Kidney glomerular epithelial cell (primary cell): ENCODE data around the gene APOL3.
"Not testable (repeated sequence)": the region's sequence is repeated elsewhere in the genome, so short reads cannot be mapped to it uniquely, and the experiment has no call there.

Source experiments
- DNase-seq: peaks from one replicate; lab custom pipeline; 2025; lab: John Stamatoyannopoulos, UW

The APOL3 gene

GRCh38 chr22:36193171-36193570, 32.6 kb upstream of the APOL3 start:
- no peak for DNase-seq

- DNase-seq: no peak
Measured at GRCh38 chr22:36192542-36192941, 32.0 kb upstream of the APOL3 start.

- DNase-seq: no peak
Measured at GRCh38 chr22:36191106-36191836, 30.7 kb upstream of the APOL3 start.

GRCh38 chr22:36187862-36188261, 27.3 kb upstream of the APOL3 start:
- DNase-seq: not testable (repeated sequence)

GRCh38 chr22:36185828-36186624, 25.5 kb upstream of the APOL3 start:
- no peak for DNase-seq

- DNase-seq: no peak
Measured at GRCh38 chr22:36184433-36185025, 24.0 kb upstream of the APOL3 start.

- no peak for DNase-seq
Measured at GRCh38 chr22:36183446-36183845, 22.9 kb upstream of the APOL3 start.

GRCh38 chr22:36182857-36183256, 22.3 kb upstream of the APOL3 start:
- no peak for DNase-seq

GRCh38 chr22:36182056-36182455, 21.5 kb upstream of the APOL3 start:
- DNase-seq: no peak

- no peak for DNase-seq
Measured at GRCh38 chr22:36180928-36181327, 20.4 kb upstream of the APOL3 start.

GRCh38 chr22:36180038-36180880, 19.7 kb upstream of the APOL3 start:
- peak; percentile 54 for DNase-seq

- DNase-seq: no peak
Measured at GRCh38 chr22:36177160-36177559, 16.6 kb upstream of the APOL3 start.

GRCh38 chr22:36175892-36176291, 15.3 kb upstream of the APOL3 start:
- DNase-seq: no peak

- DNase-seq: no peak
Measured at GRCh38 chr22:36171941-36172340, 11.4 kb upstream of the APOL3 start.

- no peak for DNase-seq
Measured at GRCh38 chr22:36166518-36167220, 6.1 kb upstream of the APOL3 start.

GRCh38 chr22:36166086-36166485, 5.5 kb upstream of the APOL3 start:
- DNase-seq: no peak

GRCh38 chr22:36165141-36165540, 4.6 kb upstream of the APOL3 start:
- DNase-seq: no peak

- DNase-seq: no peak
Measured at GRCh38 chr22:36164621-36165020, 4.1 kb upstream of the APOL3 start.

- no peak for DNase-seq
Measured at GRCh38 chr22:36163497-36163896, 2.9 kb upstream of the APOL3 start.

- no peak for DNase-seq
Measured at GRCh38 chr22:36162127-36163034, 1.8 kb upstream of the APOL3 start.

GRCh38 chr22:36161793-36162126, 1.2 kb upstream of the APOL3 start:
- DNase-seq: not testable (repeated sequence)
